ENCODE measurements around the gene HSPB1.
A peak's percentile ranks its signal among the peaks of the same experiment; 100 is the strongest.
"Not testable (repeated sequence)": the region's sequence is repeated elsewhere in the genome, so short reads cannot be mapped to it uniquely, and the experiment has no call there.

HSPB1 gene

GRCh38 chr7:76335417-76335816, 32.9 kb downstream of the HSPB1 start:
- not testable (repeated sequence) for DNase-seq

- no peak for DNase-seq
Measured at GRCh38 chr7:76336094-76336493, 33.6 kb downstream of the HSPB1 start.

GRCh38 chr7:76337147-76337546, 34.7 kb downstream of the HSPB1 start:
- DNase-seq, result no peak

- no peak for DNase-seq
Measured at GRCh38 chr7:76338298-76339084, 36.0 kb downstream of the HSPB1 start.

GRCh38 chr7:76340617-76341131, 38.2 kb downstream of the HSPB1 start:
- DNase-seq, result peak; percentile 82

- no peak for DNase-seq
Measured at GRCh38 chr7:76342222-76342621, 39.7 kb downstream of the HSPB1 start.

- no peak for DNase-seq
Measured at GRCh38 chr7:76343294-76343930, 40.9 kb downstream of the HSPB1 start.

GRCh38 chr7:76343931-76344321, 41.5 kb downstream of the HSPB1 start:
- DNase-seq, result no peak

- DNase-seq, result no peak
Measured at GRCh38 chr7:76346097-76346496, 43.6 kb downstream of the HSPB1 start.

GRCh38 chr7:76346778-76347177, 44.3 kb downstream of the HSPB1 start:
- no peak for DNase-seq

GRCh38 chr7:76347710-76348109, 45.2 kb downstream of the HSPB1 start:
- no peak for DNase-seq

- DNase-seq, result no peak
Measured at GRCh38 chr7:76349313-76349885, 46.9 kb downstream of the HSPB1 start.

- no peak for DNase-seq
Measured at GRCh38 chr7:76351372-76351771, 48.9 kb downstream of the HSPB1 start.

GRCh38 chr7:76352193-76352592, 49.7 kb downstream of the HSPB1 start:
- DNase-seq, result no peak

GRCh38 chr7:76353744-76354143, 51.3 kb downstream of the HSPB1 start:
- no peak for DNase-seq
